ENCODE measurements around the gene CHRNA4.

- no peak for TF ChIP-seq CTCF (IDR thresholded peaks at IDR 0.05; ENCODE audit: low read depth, low read length)
- TF ChIP-seq EZH2phosphoT487 (IDR thresholded peaks at IDR 0.05; ENCODE audit: low read depth): no peak
Measured at GRCh38 chr20:63408684-63409046, 47.5 kb upstream of the CHRNA4 start.

Measured in OCI-LY3 (cell line).